OCI-LY1 (cell line): Measurements from ENCODE around the gene SV2B.

ENCODE experiments used
- CTCF ChIP-seq: fragments of 200-600 bp; sonication (generic), shearing (Covaris generic); IDR thresholded peaks from 2 replicates; pipeline ENCODE4 v1.5.1; 2017; ENCODE audit warnings: mild to moderate bottlenecking, antibody characterized with exemption, low read length, moderate library complexity, mixed read lengths
- EZH2 ChIP-seq: fragments of 200-600 bp; sonication (generic), shearing (Covaris generic); IDR thresholded peaks from 2 replicates; pipeline ENCODE4 v1.8.0; 2017; ENCODE audit warnings: borderline replicate concordance, mixed run types, mild to moderate bottlenecking, antibody characterized with exemption, low read length, moderate library complexity, mixed read lengths

- no peak for TF ChIP-seq CTCF
- TF ChIP-seq EZH2 = no peak
Measured at GRCh38 chr15:91214675-91215590, 114.9 kb downstream of the SV2B start.
